Measurements from ENCODE around the gene GMDS.

DNA sequence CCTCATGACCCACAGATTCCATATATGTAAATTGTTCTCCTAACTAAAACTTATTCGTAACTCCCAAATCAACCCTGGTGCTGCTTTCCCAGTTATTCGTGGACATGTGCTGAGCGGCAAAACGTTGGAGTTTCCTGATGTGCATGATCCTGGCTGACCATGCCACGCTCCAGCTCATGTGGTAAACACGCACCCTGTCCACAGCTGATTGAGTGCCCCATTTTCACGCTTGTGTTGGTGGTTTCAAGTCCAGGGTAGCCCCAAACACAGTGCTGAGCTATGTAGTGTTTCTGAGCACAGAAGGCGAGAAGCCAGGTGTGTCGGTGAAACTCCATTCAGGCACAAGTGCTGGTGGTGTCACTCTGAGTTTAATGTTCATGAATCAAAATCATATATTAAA, 654.8 kb downstream of the GMDS start:
- TF ChIP-seq, protein P1, sequence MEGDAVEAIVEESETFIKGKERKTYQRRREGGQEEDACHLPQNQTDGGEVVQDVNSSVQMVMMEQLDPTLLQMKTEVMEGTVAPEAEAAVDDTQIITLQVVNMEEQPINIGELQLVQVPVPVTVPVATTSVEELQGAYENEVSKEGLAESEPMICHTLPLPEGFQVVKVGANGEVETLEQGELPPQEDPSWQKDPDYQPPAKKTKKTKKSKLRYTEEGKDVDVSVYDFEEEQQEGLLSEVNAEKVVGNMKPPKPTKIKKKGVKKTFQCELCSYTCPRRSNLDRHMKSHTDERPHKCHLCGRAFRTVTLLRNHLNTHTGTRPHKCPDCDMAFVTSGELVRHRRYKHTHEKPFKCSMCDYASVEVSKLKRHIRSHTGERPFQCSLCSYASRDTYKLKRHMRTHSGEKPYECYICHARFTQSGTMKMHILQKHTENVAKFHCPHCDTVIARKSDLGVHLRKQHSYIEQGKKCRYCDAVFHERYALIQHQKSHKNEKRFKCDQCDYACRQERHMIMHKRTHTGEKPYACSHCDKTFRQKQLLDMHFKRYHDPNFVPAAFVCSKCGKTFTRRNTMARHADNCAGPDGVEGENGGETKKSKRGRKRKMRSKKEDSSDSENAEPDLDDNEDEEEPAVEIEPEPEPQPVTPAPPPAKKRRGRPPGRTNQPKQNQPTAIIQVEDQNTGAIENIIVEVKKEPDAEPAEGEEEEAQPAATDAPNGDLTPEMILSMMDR (IDR thresholded peaks at IDR 0.05), result no peak
- no peak for TF ChIP-seq POLR2A (IDR thresholded peaks at IDR 0.05)

Data from Peyer's patch (tissue), 4 donors.